ENCODE data around the gene CD44. TPM values are rescaled to one million over a fixed set of nuclear protein-coding genes. Genes with fewer than 3 reads are reported as not detected.

Gene CD44
- polyA plus RNA-seq, 1 donor from 2014 or later: 0.77 TPM

- no peak overlapping the region for H2AFZ ChIP-seq (ENCODE audit: low read depth, low read length)
- H4K20me1 ChIP-seq (ENCODE audit: insufficient read depth): no peaks in the 10 kb centered on the region
- no peaks in the 10 kb centered on the region for H3K36me3 ChIP-seq (ENCODE audit: insufficient read depth, low read length)
- H3K9me3 ChIP-seq (ENCODE audit: low read length): no peaks in the 10 kb centered on the region
- no peak overlapping the region for H3K4me3 ChIP-seq (ENCODE audit: low read length)
- H3K79me2 ChIP-seq (replicated peaks; ENCODE audit: insufficient read depth, low read length): no peaks in the 10 kb centered on the region
- H3K27ac ChIP-seq (ENCODE audit: low read length): no peak overlapping the region
- no peaks in the 10 kb centered on the region for H3K27me3 ChIP-seq (ENCODE audit: insufficient read depth, low read depth, low read length)
- no peaks in the 10 kb centered on the region for H3K9me2 ChIP-seq (ENCODE audit: insufficient read depth, low read length)
- no peak for TF ChIP-seq POLR2AphosphoS5 (IDR thresholded peaks at IDR 0.05)
- no peak for TF ChIP-seq TAF1 (IDR thresholded peaks at IDR 0.05; ENCODE audit: low read depth)
- TF ChIP-seq MXI1 (conservative IDR thresholded peaks at IDR 0.05; ENCODE audit: poor library complexity, severe bottlenecking): no peak
- no peak for TF ChIP-seq EZH2 (IDR thresholded peaks at IDR 0.05; ENCODE audit: borderline replicate concordance, insufficient read depth, low read length, poor library complexity, severe bottlenecking)
- TF ChIP-seq CTCF (IDR thresholded peaks at IDR 0.05; ENCODE audit: poor library complexity, severe bottlenecking): no peak
- TF ChIP-seq SMC3 (conservative IDR thresholded peaks at IDR 0.05; ENCODE audit: poor library complexity): no peak
- TF ChIP-seq REST (IDR thresholded peaks at IDR 0.05; ENCODE audit: borderline replicate concordance): no peak
- TF ChIP-seq EP300 (conservative IDR thresholded peaks at IDR 0.05; ENCODE audit: poor library complexity, severe bottlenecking): no peak
- no peak for TF ChIP-seq RAD21 (conservative IDR thresholded peaks at IDR 0.05)
- no peaks in the 10 kb centered on the region for H3F3A ChIP-seq (ENCODE audit: insufficient read depth, low read length, poor library complexity, severe bottlenecking)
- no peak overlapping the region for H3K9ac ChIP-seq (ENCODE audit: low read length)
- no peak overlapping the region for H3K4me2 ChIP-seq (ENCODE audit: low read length)
Measured at GRCh38 chr11:35122308-35122707, 16.7 kb upstream of the CD44 start.

GRCh38 chr11:35126000-35126878 is 12.7 kb upstream of the CD44 start:
- H3K9ac ChIP-seq (ENCODE audit: low read length): no peak overlapping the region
- H3K4me2 ChIP-seq (ENCODE audit: low read length): no peak overlapping the region
- no peaks in the 10 kb centered on the region for H3K79me2 ChIP-seq (replicated peaks; ENCODE audit: insufficient read depth, low read length)
- H4K20me1 ChIP-seq (ENCODE audit: insufficient read depth): no peaks in the 10 kb centered on the region
- H3K9me2 ChIP-seq (ENCODE audit: insufficient read depth, low read length): no peaks in the 10 kb centered on the region
- no peaks in the 10 kb centered on the region for H3K9me3 ChIP-seq (ENCODE audit: low read length)
- no peak overlapping the region for H3K4me3 ChIP-seq (ENCODE audit: low read length)
- H3F3A ChIP-seq (ENCODE audit: insufficient read depth, low read length, poor library complexity, severe bottlenecking): no peaks in the 10 kb centered on the region
- TF ChIP-seq MXI1 (conservative IDR thresholded peaks at IDR 0.05; ENCODE audit: poor library complexity, severe bottlenecking) (no peak), RAD21 (conservative IDR thresholded peaks at IDR 0.05) (no peak), POLR2AphosphoS5 (IDR thresholded peaks at IDR 0.05) (no peak), EP300 (conservative IDR thresholded peaks at IDR 0.05; ENCODE audit: poor library complexity, severe bottlenecking) (no peak), REST (IDR thresholded peaks at IDR 0.05; ENCODE audit: borderline replicate concordance) (no peak), TAF1 (IDR thresholded peaks at IDR 0.05; ENCODE audit: low read depth) (no peak), CTCF (IDR thresholded peaks at IDR 0.05; ENCODE audit: poor library complexity, severe bottlenecking) (no peak), SMC3 (conservative IDR thresholded peaks at IDR 0.05; ENCODE audit: poor library complexity) (no peak), EZH2 (IDR thresholded peaks at IDR 0.05; ENCODE audit: borderline replicate concordance, insufficient read depth, low read length, poor library complexity, severe bottlenecking) (no peak)
- no peaks in the 10 kb centered on the region for H3K27me3 ChIP-seq (ENCODE audit: insufficient read depth, low read depth, low read length)
- H2AFZ ChIP-seq (ENCODE audit: low read depth, low read length): no peak overlapping the region
- H3K36me3 ChIP-seq (ENCODE audit: insufficient read depth, low read length): no peaks in the 10 kb centered on the region
- no peak overlapping the region for H3K27ac ChIP-seq (ENCODE audit: low read length)
